Psoas muscle (tissue), 8 donors: Measurements from ENCODE around the gene TMEM54. TPM values are rescaled to one million over a fixed set of nuclear protein-coding genes. Genes with fewer than 3 reads are reported as not detected.

Experiments
- ATAC-seq, 4 donors: fragments of 200-7000 bp; cut with Tn5 transposase; one replicate each; pipeline ENCODE4 v1.9.1; 2020; ENCODE audit warnings: moderate library complexity in 3 of 4, mild to moderate bottlenecking in 2 of 4
- DNase-seq, 2 donors: peaks; one replicate each; pipeline ENCODE4 v3.0.0-alpha.2; 2020
- H3K27ac ChIP-seq: fragments of 200-600 bp; one replicate; pipeline ENCODE4 v1.8.0; 2022
- H3K27me3 ChIP-seq, 3 donors: fragments of 200-600 bp in 1 of 3; one replicate each; pipeline versions ENCODE4 v1.6.1 to v1.8.0; 2013 to 2022; ENCODE audit warnings: low read length in 2 of 3, mild to moderate bottlenecking in 2 of 3, moderate library complexity in 1 of 3; ENCODE audit not compliant: insufficient read depth in 3 of 3
- H3K36me3 ChIP-seq, 2 donors: fragments of 200-600 bp in 1 of 2; one replicate each; pipeline versions ENCODE4 v1.6.1 to v1.8.0; 2013 to 2022; ENCODE audit warnings: low read depth in 1 of 2, mild to moderate bottlenecking in 1 of 2, moderate library complexity in 1 of 2; ENCODE audit not compliant: insufficient read depth in 1 of 2
- H3K4me1 ChIP-seq: fragments of 200-600 bp; one replicate; pipeline ENCODE4 v1.8.0; 2022
- H3K4me3 ChIP-seq: fragments of 200-600 bp; one replicate; pipeline ENCODE4 v1.8.0; 2022; ENCODE audit warnings: mild to moderate bottlenecking
- H3K9me3 ChIP-seq: fragments of 200-600 bp; one replicate; pipeline ENCODE4 v1.8.0; 2022
- WGBS, 3 donors: extraction: QIAGEN DNeasy Blood & Tissue Kit; methylation state at CpG; one replicate each; pipeline versions ENCODE4 v1.1.6 to v1.1.7; 2013; 5-methylcytosine and 5-hydroxymethylcytosine counted together
- intact Hi-C, 2 donors: fragments of 100-400 bp; cut with DNase I; formaldehyde crosslinking; loops; one replicate each; pipeline versions ENCODE4 v1.11.0 to v1.14.2; 2022
- polyA plus RNA-seq, 3 donors: library from polyadenylated mRNA; stranded (reverse); fragments of 200-250 nt; gene quantifications; one replicate each; pipeline ENCODE4 v1.2.3, GENCODE V29; 2013
- total RNA-seq, 4 donors: library from RNA; stranded (reverse); fragmentation: NEBNext Ultra II Directional in 2 of 4; extraction: Animal tissue kit (Norgen Biotek cat#: 25700) in 2 of 4; gene quantifications; one replicate each; pipeline versions ENCODE4 v1.2.1 to v1.2.4, GENCODE V29; 2021 to 2023
- TF ChIP-seq, protein P1 (sequence below): fragments of 200-600 bp; IDR thresholded peaks from one replicate; pipeline ENCODE4 v1.8.0; 2022; ENCODE audit warnings: antibody characterized with exemption
- donor health status: healthy with polysubstance abuse.
- donor health status: DM: no; HTN: no; CAD: no; lungs with moderate emphysema.
- donor health status: Bipolar disorder and iron deficiency.
- donor health status: healthy.
- donor health status: DM: yes; HTN: yes; CAD: no.
- donor health status: DM: no; HTN: no; CAD: no.
- donor health status: DM: no; HTN: no; CAD: no.
- donor health status: DM: yes; HTN: yes; CAD: no.

The TMEM54 gene
- total and polyA plus RNA-seq, 7 donors, result 4.7 to 11.8 (median 5.9) TPM

DNA sequence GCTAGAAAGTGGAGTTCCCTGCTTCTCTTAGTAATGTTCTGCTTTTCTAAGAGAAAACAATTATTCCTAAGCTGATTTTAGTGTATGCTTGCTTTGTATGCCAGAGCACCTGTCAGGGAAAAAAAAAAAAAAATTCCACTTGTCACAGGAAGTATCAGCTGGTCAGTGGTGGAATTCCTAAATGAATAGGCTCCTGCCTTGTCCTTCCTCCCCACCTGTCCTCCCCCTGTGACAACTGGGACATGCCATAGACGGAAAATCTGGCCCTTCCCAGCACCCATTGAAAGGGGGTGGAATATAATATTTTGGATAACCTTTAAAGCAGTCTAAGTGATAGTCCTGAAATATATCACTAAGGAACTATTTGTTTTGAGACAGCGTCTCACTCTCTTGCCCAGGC lies 41.3 kb downstream of the TMEM54 start:
- intact Hi-C loops, result no loop called here
- TF ChIP-seq, protein P1, sequence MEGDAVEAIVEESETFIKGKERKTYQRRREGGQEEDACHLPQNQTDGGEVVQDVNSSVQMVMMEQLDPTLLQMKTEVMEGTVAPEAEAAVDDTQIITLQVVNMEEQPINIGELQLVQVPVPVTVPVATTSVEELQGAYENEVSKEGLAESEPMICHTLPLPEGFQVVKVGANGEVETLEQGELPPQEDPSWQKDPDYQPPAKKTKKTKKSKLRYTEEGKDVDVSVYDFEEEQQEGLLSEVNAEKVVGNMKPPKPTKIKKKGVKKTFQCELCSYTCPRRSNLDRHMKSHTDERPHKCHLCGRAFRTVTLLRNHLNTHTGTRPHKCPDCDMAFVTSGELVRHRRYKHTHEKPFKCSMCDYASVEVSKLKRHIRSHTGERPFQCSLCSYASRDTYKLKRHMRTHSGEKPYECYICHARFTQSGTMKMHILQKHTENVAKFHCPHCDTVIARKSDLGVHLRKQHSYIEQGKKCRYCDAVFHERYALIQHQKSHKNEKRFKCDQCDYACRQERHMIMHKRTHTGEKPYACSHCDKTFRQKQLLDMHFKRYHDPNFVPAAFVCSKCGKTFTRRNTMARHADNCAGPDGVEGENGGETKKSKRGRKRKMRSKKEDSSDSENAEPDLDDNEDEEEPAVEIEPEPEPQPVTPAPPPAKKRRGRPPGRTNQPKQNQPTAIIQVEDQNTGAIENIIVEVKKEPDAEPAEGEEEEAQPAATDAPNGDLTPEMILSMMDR, result no peak

DNA sequence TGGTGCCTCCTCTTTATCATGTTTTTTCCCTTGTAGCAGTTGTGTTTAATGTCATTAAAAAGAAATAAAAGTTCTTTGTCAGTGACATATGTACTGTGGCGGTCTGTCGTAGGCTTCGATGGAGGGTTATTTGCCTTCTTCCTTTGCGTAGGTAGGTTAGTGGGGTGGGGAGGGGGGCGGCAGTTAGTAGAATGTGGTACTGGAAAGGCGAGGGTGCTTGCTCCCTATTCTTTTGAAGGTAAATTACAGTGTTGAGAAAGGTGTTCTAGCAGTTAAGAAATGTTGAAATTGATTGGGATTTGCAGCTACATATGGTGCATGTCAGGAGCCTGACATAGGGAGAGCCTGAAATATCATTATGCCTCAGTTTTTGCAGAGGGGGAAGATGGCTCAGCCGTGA lies 42.4 kb downstream of the TMEM54 start:
- H3K9me3 ChIP-seq, result no peaks in the 10 kb centered on the region
- H3K27me3 ChIP-seq, result no peaks in the 10 kb centered on the region
- H3K4me1 ChIP-seq, result peaks cover 12% of the 10 kb centered on the region
- H3K4me3 ChIP-seq, result no peak overlapping the region
- WGBS, 3 donors, result 89 to 95% (median 91%) methylated on average over 7 of the region's 7 CpGs
- ATAC-seq (no peak), DNase-seq (no peak)
- intact Hi-C loops, result no loop called here
- TF ChIP-seq, protein P1, result no peak
- H3K27ac ChIP-seq, result peak overlapping the region; percentile 31
- H3K36me3 ChIP-seq, result peaks cover 0 to 72% of the 10 kb centered on the region in 2 donors

More for the DNA sequence above, 41.3 kb downstream of the TMEM54 start:
- DNase-seq, result no peak
- H3K9me3 ChIP-seq, result no peaks in the 10 kb centered on the region
- H3K4me3 ChIP-seq, result no peak overlapping the region
- H3K36me3 ChIP-seq, result peaks cover 0 to 62% of the 10 kb centered on the region in 2 donors
- peak; percentile 43 to 80 (median 62) for ATAC-seq
- H3K27me3 ChIP-seq, result no peaks in the 10 kb centered on the region
- peaks cover 18% of the 10 kb centered on the region for H3K4me1 ChIP-seq
- peak overlapping the region; percentile 31 for H3K27ac ChIP-seq
- WGBS, 3 donors, result 29 to 38% (median 30%) methylated on average over 2 of the region's 2 CpGs

DNA sequence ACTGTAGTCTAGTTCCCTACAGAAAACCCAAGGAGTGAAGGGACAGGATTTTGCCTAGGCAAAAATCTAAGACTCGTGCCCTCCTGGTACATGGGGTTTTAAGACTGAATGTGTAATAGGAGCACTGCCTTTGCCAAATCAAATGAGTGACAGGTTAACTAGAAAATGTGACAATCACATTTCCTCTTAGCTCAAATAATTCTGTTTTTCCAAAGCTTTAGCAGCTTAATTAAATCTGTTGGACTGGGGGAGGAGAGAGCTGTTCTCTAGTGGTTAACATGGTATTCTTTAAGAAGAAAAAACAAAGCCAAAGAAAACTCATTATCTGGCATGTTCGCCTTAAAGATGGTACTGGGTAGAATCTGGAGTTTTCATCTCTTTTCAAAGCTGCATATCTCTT lies 43.1 kb downstream of the TMEM54 start:
- 88 to 97% (median 96%) methylated on average over 2 of the region's 2 CpGs for WGBS, 3 donors
- H3K9me3 ChIP-seq, result no peaks in the 10 kb centered on the region
- H3K36me3 ChIP-seq, result peaks cover 0 to 74% of the 10 kb centered on the region in 2 donors
- TF ChIP-seq, protein P1, result no peak
- H3K27ac ChIP-seq, result no peak overlapping the region
- H3K27me3 ChIP-seq, result no peaks in the 10 kb centered on the region
- H3K4me3 ChIP-seq, result no peak overlapping the region
- DNase-seq (no peak), ATAC-seq (no peak)
- intact Hi-C loops, result no loop called here
- H3K4me1 ChIP-seq, result peaks cover 12% of the 10 kb centered on the region

DNA sequence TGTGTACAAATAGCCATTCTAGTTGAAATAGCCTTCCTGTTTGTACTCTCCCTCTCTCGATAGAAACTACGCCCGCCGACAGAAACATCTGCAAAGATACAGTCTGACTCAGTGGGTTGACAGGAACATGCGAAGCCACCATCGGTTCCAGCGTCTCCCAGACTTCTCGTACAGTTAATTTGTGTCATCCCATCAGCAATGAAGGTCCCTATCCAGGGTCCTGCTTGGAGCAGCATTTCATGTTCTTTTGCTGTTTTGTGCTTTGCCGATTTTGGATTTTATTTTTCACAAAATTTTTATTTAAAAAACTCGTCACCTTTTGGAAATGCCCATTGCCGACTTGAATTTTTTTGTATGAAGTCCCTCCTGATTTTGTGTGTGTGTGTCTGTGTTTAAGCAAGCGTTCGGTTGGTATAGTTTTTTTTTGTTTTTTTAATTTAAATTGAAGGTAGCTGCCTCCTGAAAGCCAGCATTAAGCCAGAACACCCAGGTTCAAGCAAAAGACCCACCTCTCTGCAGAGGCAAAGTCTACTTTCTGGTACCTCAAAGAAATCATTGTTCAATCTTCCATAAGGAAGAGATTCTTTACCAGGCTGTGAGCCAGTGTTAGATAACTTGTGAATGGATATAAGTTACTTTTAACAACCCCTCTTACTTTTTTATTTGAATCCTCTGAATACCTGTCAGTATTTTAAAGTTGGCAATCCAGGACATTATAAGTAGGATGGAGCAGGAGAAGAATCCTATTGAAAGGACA lies 45.1 kb downstream of the TMEM54 start:
- ATAC-seq, result no peak
- H3K27me3 ChIP-seq, result no peaks in the 10 kb centered on the region
- DNase-seq, result no peak
- peaks cover 0 to 67% of the 10 kb centered on the region in 2 donors for H3K36me3 ChIP-seq
- no peaks in the 10 kb centered on the region for H3K9me3 ChIP-seq
- no peak overlapping the region for H3K4me3 ChIP-seq
- no peak overlapping the region for H3K27ac ChIP-seq
- 91 to 94% (median 91%) methylated on average over 13 of the region's 13 CpGs for WGBS, 3 donors
- H3K4me1 ChIP-seq, result peaks cover 4% of the 10 kb centered on the region
- intact Hi-C loops, result no loop called here
- TF ChIP-seq, protein P1, result no peak
